ENCODE results near the gene RMRP.

GRCh38 chr9:35659340-35659739 is 1.5 kb upstream of the RMRP start:
- TF ChIP-seq CTCF (conservative IDR thresholded peaks at IDR 0.05; ENCODE audit: low read length) (no peak), EZH2phosphoT487 (IDR thresholded peaks at IDR 0.05; ENCODE audit: borderline replicate concordance, low read depth, low read length) (no peak)
